HCT116 (cell line): Measurements from ENCODE around the gene GABRR2. TPM values are rescaled to one million over a fixed set of nuclear protein-coding genes. Genes with fewer than 3 reads are reported as not detected.

Experiments used
- ATAC-seq: fragments of 200-7000 bp; cut with Tn5 transposase; 2 replicates; pipeline ENCODE4 v1.9.1; 2020; ENCODE audit warnings: mild to moderate bottlenecking, moderate library complexity
- BruUV-seq: library from RNA; stranded (reverse); fragments of 400-500 nt; replicated peaks from 2 replicates; lab custom pipeline; 2021; lab: Mats Ljungman, UMichigan
- CTCF ChIA-PET: fragments of 300-600 bp; sonication (Branson Sonifier 250); formaldehyde crosslinking; loops from one replicate; lab custom pipeline; 2021; ENCODE audit warnings: antibody characterized with exemption; lab: Charles Lee
- POLR2A ChIA-PET: fragments of 300-600, 350-600 bp; sonication (Branson Sonifier 250); formaldehyde crosslinking; loops from one replicate; lab custom pipeline; 2021; ENCODE audit warnings: antibody characterized with exemption; lab: Charles Lee
- RAD21 ChIA-PET, 2 experiments: fragments of 300-600 bp; sonication (Branson Sonifier 250); formaldehyde crosslinking; loops; one replicate each; lab custom pipeline; 2023; ENCODE audit warnings: low total read pairs in 2 of 2; ENCODE audit not compliant: uncharacterized antibody in 2 of 2, unreplicated experiment in 2 of 2, low non-redundant PET in 1 of 2; lab: Charles Lee
- DNase-seq: peaks from one replicate; pipeline ENCODE4 v3.0.0-alpha.2; 2010; ENCODE audit warnings: low read depth, low spot score
- H2AFZ ChIP-seq: fragments of 200-600 bp; shearing (Covaris generic), sonication (generic); 2 replicates; pipeline ENCODE4 v1.6.1; 2017; ENCODE audit warnings: low read depth, mixed run types, mixed read lengths, antibody characterized with exemption, low read length; ENCODE audit not compliant: poor library complexity, severe bottlenecking
- H3K27ac ChIP-seq: 2 replicates; pipeline ENCODE4 v1.5.1; 2012; ENCODE audit warnings: low read depth, low read length
- H3K27me3 ChIP-seq: fragments of 200-600 bp; sonication (generic); 2 replicates; pipeline ENCODE4 v1.6.1; 2016; ENCODE audit warnings: mixed run types, low read length, mixed read lengths; ENCODE audit not compliant: insufficient read depth
- H3K36me3 ChIP-seq, 2 experiments: fragments of 200-500 bp in 1 of 2; fragments of 200-600 bp in 1 of 2; sonication (Bioruptor generic) in 1 of 2; sonication (generic) in 1 of 2; 2 replicates each; pipeline versions ENCODE4 v1.5.1 to v1.6.1; 2014 to 2016; ENCODE audit warnings: low read length in 2 of 2, inconsistent platforms in 1 of 2, mixed read lengths in 1 of 2, mixed run types in 1 of 2; ENCODE audit not compliant: insufficient read depth in 2 of 2, control insufficient read depth in 1 of 2
- H3K4me1 ChIP-seq, 2 experiments: fragments of 200-600 bp in 1 of 2; sonication (generic) in 1 of 2; 2 replicates each; pipeline versions ENCODE4 v1.5.1 to v1.6.1; 2012 to 2017; ENCODE audit warnings: low read length in 2 of 2, inconsistent platforms in 1 of 2, mild to moderate bottlenecking in 1 of 2, mixed read lengths in 1 of 2, mixed run types in 1 of 2, moderate library complexity in 1 of 2; ENCODE audit not compliant: insufficient read depth in 2 of 2, control insufficient read depth in 1 of 2
- H3K4me2 ChIP-seq: fragments of 200-600 bp; sonication (generic); 2 replicates; pipeline ENCODE4 v1.6.1; 2017; ENCODE audit warnings: mixed run types, low read length, mixed read lengths
- H3K4me3 ChIP-seq, 2 experiments: fragments of 200-600 bp in 1 of 2; sonication (generic) in 1 of 2; replicated peaks in 1 of 2; 2 replicates each; pipeline ENCODE4 v1.5.1; 2011 to 2016; ENCODE audit warnings: low read length in 2 of 2, control low read depth in 1 of 2, low read depth in 1 of 2, mild to moderate bottlenecking in 1 of 2, mixed read lengths in 1 of 2, mixed run types in 1 of 2
- H3K79me2 ChIP-seq: fragments of 200-600 bp; sonication (generic); 2 replicates; pipeline ENCODE4 v1.6.1; 2017; ENCODE audit warnings: mild to moderate bottlenecking, mixed run types, low read length, moderate library complexity, mixed read lengths; ENCODE audit not compliant: insufficient read depth
- H3K9ac ChIP-seq: fragments of 200-600 bp; sonication (generic); 2 replicates; pipeline ENCODE4 v1.6.1; 2016; ENCODE audit warnings: low read length, mixed read lengths
- H3K9me2 ChIP-seq: fragments of 200-600 bp; sonication (generic), shearing (Covaris generic); 2 replicates; pipeline ENCODE4 v1.6.1; 2017; ENCODE audit warnings: mixed run types, mild to moderate bottlenecking, moderate library complexity; ENCODE audit not compliant: insufficient read depth
- H3K9me3 ChIP-seq, 2 experiments: fragments of 200-500 bp in 1 of 2; fragments of 200-600 bp in 1 of 2; sonication (Bioruptor generic) in 1 of 2; sonication (generic) in 1 of 2; 2 replicates each; pipeline ENCODE4 v1.6.1; 2014 to 2017; ENCODE audit warnings: low read length in 2 of 2, mixed read lengths in 2 of 2, inconsistent platforms in 1 of 2, low read depth in 1 of 2, mild to moderate bottlenecking in 1 of 2, mixed run types in 1 of 2, moderate library complexity in 1 of 2; ENCODE audit not compliant: control insufficient read depth in 1 of 2, insufficient read depth in 1 of 2
- H4K20me1 ChIP-seq: fragments of 200-600 bp; sonication (generic), shearing (Covaris generic); 2 replicates; pipeline ENCODE4 v1.6.1; 2017; ENCODE audit warnings: mixed run types, mild to moderate bottlenecking, moderate library complexity; ENCODE audit not compliant: insufficient read depth
- CEBPB ChIP-seq: IDR thresholded peaks from 2 replicates; pipeline ENCODE4 v1.6.1; 2012; ENCODE audit warnings: low read depth
- EGR1 ChIP-seq: IDR thresholded peaks from 2 replicates; pipeline ENCODE4 v1.6.1; 2012; ENCODE audit warnings: low read depth
- ELF1 ChIP-seq: IDR thresholded peaks from 2 replicates; pipeline ENCODE4 v1.6.1; 2012; ENCODE audit warnings: low read depth, borderline replicate concordance
- EZH2 ChIP-seq: fragments of 200-600 bp; sonication (generic); IDR thresholded peaks from 2 replicates; pipeline ENCODE4 v1.6.1; 2017; ENCODE audit warnings: antibody characterized with exemption, mixed run types
- EZH2phosphoT487 ChIP-seq: fragments of 200-600 bp; IDR thresholded peaks from 2 replicates; pipeline ENCODE4 v1.6.1; 2018; ENCODE audit warnings: antibody characterized with exemption, borderline replicate concordance
- JUND ChIP-seq: IDR thresholded peaks from 2 replicates; pipeline ENCODE4 v1.6.1; 2012
- POLR2AphosphoS5 ChIP-seq: IDR thresholded peaks from 2 replicates; pipeline ENCODE4 v1.6.1; 2011; ENCODE audit warnings: mild to moderate bottlenecking, low read depth, low read length, moderate library complexity
- RAD21 ChIP-seq: IDR thresholded peaks from 2 replicates; pipeline ENCODE4 v1.6.1; 2012; ENCODE audit warnings: low read depth, mild to moderate bottlenecking
- TCF7L2 ChIP-seq: IDR thresholded peaks from 2 replicates; pipeline ENCODE4 v1.7.0; 2011; ENCODE audit warnings: borderline replicate concordance, inconsistent platforms; ENCODE audit not compliant: insufficient read depth, insufficient read length; ENCODE audit errors: extremely low read depth
- YY1 ChIP-seq: IDR thresholded peaks from 2 replicates; pipeline ENCODE4 v1.6.1; 2011; ENCODE audit warnings: low read length, low read depth, moderate library complexity, mild to moderate bottlenecking; ENCODE audit not compliant: insufficient replicate concordance; ENCODE audit errors: extremely low read depth
- ZNF274 ChIP-seq: fragments of 200-500 bp; sonication (Bioruptor generic); IDR thresholded peaks from 2 replicates; pipeline ENCODE4 v1.6.1; 2014; ENCODE audit warnings: mild to moderate bottlenecking, low read depth, low read length, inconsistent platforms
- intact Hi-C: fragments of 100-400 bp; cut with micrococcal nuclease; formaldehyde crosslinking; loops from 2 replicates; pipeline ENCODE4 v1.10.0; 2022
- total RNA-seq: library from RNA; stranded (reverse); gene quantifications from one replicate; pipeline ENCODE4 v1.2.1, GENCODE V29; 2021; ENCODE audit not compliant: unreplicated experiment
- TF ChIP-seq, protein P1 (sequence below): IDR thresholded peaks from 2 replicates; pipeline ENCODE4 v1.6.1; 2012; ENCODE audit warnings: low read depth
- TF ChIP-seq, protein P2 (sequence below): IDR thresholded peaks from 2 replicates; pipeline ENCODE4 v1.6.1; 2012
- TF ChIP-seq, protein P3 (sequence below): IDR thresholded peaks from 2 replicates; pipeline ENCODE4 v1.6.1; 2011; ENCODE audit warnings: mild to moderate bottlenecking, low read length, moderate library complexity; ENCODE audit not compliant: insufficient replicate concordance; ENCODE audit errors: extremely low read depth

GABRR2 gene
- total RNA-seq, 1 experiment from 2014 or later, result 0.57 TPM

DNA sequence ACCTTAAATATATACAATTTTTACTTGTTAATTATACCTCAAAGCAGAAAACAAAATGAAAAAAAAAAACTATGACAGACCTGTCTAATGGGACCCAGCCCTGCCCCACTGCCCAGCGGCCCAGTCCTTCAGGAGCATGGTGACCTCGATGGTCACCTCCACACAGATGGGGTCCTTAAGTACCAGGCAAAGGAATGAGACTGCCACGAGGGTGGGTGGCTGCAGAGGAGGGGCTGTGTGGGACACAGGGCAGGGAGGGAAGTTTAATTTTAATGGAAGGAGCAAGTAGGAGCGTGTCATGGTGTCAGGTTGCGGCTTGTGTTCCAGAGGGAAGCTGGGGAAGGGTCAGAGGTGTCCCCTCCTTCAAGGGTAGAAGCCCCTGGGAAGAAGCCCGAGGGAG, 28.6 kb downstream of the GABRR2 start:
- POLR2A ChIA-PET, result no interaction called here
- Histone ChIP-seq H3K27me3 (no peaks in the 10 kb centered on the region), H3K4me1 (peaks cover 0 to 6% of the 10 kb centered on the region in 2 experiments; a peak in 1 of 4 replicates), H3K9me3 (no peaks in the 10 kb centered on the region), H3K4me3 (no peak overlapping the region), H3K36me3 (no peaks in the 10 kb centered on the region), H3K4me2 (no peak overlapping the region), H2AFZ (no peak overlapping the region), H3K79me2 (no peaks in the 10 kb centered on the region), H4K20me1 (no peaks in the 10 kb centered on the region), H3K27ac (no peak overlapping the region), H3K9ac (no peak overlapping the region), H3K9me2 (no peaks in the 10 kb centered on the region)
- no peak for ATAC-seq
- no peak for DNase-seq
- RAD21 ChIA-PET, result no interaction called here
- BruUV-seq, result no TSS peak
- CTCF ChIA-PET, result no interaction called here
- TF ChIP-seq YY1 (no peak), CEBPB (no peak), TCF7L2 (no peak), RAD21 (no peak), ELF1 (no peak), JUND (no peak), POLR2AphosphoS5 (no peak), EZH2phosphoT487 (no peak), ZNF274 (no peak), EZH2 (no peak), EGR1 (no peak)
- TF ChIP-seq, protein P1, sequence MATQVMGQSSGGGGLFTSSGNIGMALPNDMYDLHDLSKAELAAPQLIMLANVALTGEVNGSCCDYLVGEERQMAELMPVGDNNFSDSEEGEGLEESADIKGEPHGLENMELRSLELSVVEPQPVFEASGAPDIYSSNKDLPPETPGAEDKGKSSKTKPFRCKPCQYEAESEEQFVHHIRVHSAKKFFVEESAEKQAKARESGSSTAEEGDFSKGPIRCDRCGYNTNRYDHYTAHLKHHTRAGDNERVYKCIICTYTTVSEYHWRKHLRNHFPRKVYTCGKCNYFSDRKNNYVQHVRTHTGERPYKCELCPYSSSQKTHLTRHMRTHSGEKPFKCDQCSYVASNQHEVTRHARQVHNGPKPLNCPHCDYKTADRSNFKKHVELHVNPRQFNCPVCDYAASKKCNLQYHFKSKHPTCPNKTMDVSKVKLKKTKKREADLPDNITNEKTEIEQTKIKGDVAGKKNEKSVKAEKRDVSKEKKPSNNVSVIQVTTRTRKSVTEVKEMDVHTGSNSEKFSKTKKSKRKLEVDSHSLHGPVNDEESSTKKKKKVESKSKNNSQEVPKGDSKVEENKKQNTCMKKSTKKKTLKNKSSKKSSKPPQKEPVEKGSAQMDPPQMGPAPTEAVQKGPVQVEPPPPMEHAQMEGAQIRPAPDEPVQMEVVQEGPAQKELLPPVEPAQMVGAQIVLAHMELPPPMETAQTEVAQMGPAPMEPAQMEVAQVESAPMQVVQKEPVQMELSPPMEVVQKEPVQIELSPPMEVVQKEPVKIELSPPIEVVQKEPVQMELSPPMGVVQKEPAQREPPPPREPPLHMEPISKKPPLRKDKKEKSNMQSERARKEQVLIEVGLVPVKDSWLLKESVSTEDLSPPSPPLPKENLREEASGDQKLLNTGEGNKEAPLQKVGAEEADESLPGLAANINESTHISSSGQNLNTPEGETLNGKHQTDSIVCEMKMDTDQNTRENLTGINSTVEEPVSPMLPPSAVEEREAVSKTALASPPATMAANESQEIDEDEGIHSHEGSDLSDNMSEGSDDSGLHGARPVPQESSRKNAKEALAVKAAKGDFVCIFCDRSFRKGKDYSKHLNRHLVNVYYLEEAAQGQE, result no peak
- TF ChIP-seq, protein P2, sequence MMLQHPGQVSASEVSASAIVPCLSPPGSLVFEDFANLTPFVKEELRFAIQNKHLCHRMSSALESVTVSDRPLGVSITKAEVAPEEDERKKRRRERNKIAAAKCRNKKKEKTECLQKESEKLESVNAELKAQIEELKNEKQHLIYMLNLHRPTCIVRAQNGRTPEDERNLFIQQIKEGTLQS, result no peak
- TF ChIP-seq, protein P3, sequence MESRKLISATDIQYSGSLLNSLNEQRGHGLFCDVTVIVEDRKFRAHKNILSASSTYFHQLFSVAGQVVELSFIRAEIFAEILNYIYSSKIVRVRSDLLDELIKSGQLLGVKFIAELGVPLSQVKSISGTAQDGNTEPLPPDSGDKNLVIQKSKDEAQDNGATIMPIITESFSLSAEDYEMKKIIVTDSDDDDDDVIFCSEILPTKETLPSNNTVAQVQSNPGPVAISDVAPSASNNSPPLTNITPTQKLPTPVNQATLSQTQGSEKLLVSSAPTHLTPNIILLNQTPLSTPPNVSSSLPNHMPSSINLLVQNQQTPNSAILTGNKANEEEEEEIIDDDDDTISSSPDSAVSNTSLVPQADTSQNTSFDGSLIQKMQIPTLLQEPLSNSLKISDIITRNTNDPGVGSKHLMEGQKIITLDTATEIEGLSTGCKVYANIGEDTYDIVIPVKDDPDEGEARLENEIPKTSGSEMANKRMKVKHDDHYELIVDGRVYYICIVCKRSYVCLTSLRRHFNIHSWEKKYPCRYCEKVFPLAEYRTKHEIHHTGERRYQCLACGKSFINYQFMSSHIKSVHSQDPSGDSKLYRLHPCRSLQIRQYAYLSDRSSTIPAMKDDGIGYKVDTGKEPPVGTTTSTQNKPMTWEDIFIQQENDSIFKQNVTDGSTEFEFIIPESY, result no peak
- intact Hi-C loops, result no loop called here
